WTC11 (cell line): ENCODE results near the gene RHOF. TPM values are rescaled to one million over a fixed set of nuclear protein-coding genes. Genes with fewer than 3 reads are reported as not detected.

Experiments
- ATAC-seq: fragments of 200-7000 bp; cut with Tn5 transposase; 2 replicates; pipeline ENCODE4 v1.10.0; 2021; ENCODE audit warnings: mild to moderate bottlenecking, moderate library complexity
- CTCF ChIA-PET: fragments of 300-600 bp; sonication (Branson Sonifier 250); formaldehyde crosslinking; loops from one replicate; lab custom pipeline; 2021; ENCODE audit warnings: antibody characterized with exemption; lab: Charles Lee
- POLR2A ChIA-PET: fragments of 350-600 bp; sonication (Branson Sonifier 250); formaldehyde crosslinking; loops from one replicate; lab custom pipeline; 2021; ENCODE audit warnings: antibody characterized with exemption; lab: Charles Lee
- DNase-seq: peaks from one replicate; pipeline ENCODE4 v3.0.0; 2021; ENCODE audit warnings: low spot score
- H3K27ac Mint-ChIP-seq: 2 replicates; pipeline ENCODE4 v1.8.0; 2021; ENCODE audit warnings: mixed read lengths
- H3K27me3 Mint-ChIP-seq: 2 replicates; pipeline ENCODE4 v1.8.0; 2021; ENCODE audit warnings: low read depth, mild to moderate bottlenecking, moderate library complexity, mixed read lengths
- H3K36me3 Mint-ChIP-seq: 2 replicates; pipeline ENCODE4 v1.8.0; 2021; ENCODE audit warnings: mixed read lengths
- H3K4me1 Mint-ChIP-seq: 2 replicates; pipeline ENCODE4 v1.8.0; 2022; ENCODE audit warnings: mixed read lengths
- H3K4me3 Mint-ChIP-seq: 2 replicates; pipeline ENCODE4 v1.8.0; 2021; ENCODE audit warnings: mild to moderate bottlenecking, moderate library complexity, mixed read lengths
- H3K9me3 Mint-ChIP-seq: 2 replicates; pipeline ENCODE4 v1.8.0; 2021; ENCODE audit warnings: mixed read lengths
- CTCF ChIP-seq: fragments of 200-600 bp; IDR thresholded peaks from 2 replicates; pipeline ENCODE4 v1.8.0; 2022; ENCODE audit warnings: antibody characterized with exemption
- E2F1 ChIP-seq: sonication (generic); formaldehyde crosslinking; IDR thresholded peaks from 2 replicates; pipeline ENCODE4 v1.8.0; 2022; ENCODE audit warnings: mild to moderate bottlenecking, missing genetic modification reagents
- E2F4 ChIP-seq: sonication (generic); formaldehyde crosslinking; IDR thresholded peaks from 2 replicates; pipeline ENCODE4 v1.8.1; 2022; ENCODE audit warnings: low read depth, mild to moderate bottlenecking, moderate library complexity, missing genetic modification reagents, borderline replicate concordance
- ERG ChIP-seq: fragments of 250-450 bp; sonication (Bioruptor Pico); IDR thresholded peaks from 2 replicates; pipeline ENCODE4 v1.8.0; 2021; ENCODE audit warnings: mild to moderate bottlenecking
- FOXJ3 ChIP-seq: sonication (generic); formaldehyde crosslinking; IDR thresholded peaks from 2 replicates; pipeline ENCODE4 v1.9.0; 2021; ENCODE audit warnings: missing genetic modification reagents, mild to moderate bottlenecking, borderline replicate concordance
- GABPB1 ChIP-seq: sonication (generic); formaldehyde crosslinking; IDR thresholded peaks from 2 replicates; pipeline ENCODE4 v1.8.1; 2023; ENCODE audit warnings: mild to moderate bottlenecking, missing genetic modification reagents
- KAT7 ChIP-seq: sonication (generic); formaldehyde crosslinking; IDR thresholded peaks from 2 replicates; pipeline ENCODE4 v1.8.1; 2023; ENCODE audit warnings: missing genetic modification reagents, mild to moderate bottlenecking, borderline replicate concordance
- NFYB ChIP-seq: sonication (generic); formaldehyde crosslinking; conservative IDR thresholded peaks from 2 replicates; pipeline ENCODE4 v1.8.0; 2022; ENCODE audit warnings: low read depth, missing genetic modification reagents
- PRDM15 ChIP-seq: sonication (generic); formaldehyde crosslinking; IDR thresholded peaks from 2 replicates; pipeline ENCODE4 v1.8.0; 2022; ENCODE audit warnings: missing genetic modification reagents
- SP1 ChIP-seq: sonication (generic); formaldehyde crosslinking; conservative IDR thresholded peaks from 2 replicates; pipeline ENCODE4 v1.8.1; 2022; ENCODE audit warnings: missing genetic modification reagents
- TP53 ChIP-seq: sonication (generic); formaldehyde crosslinking; IDR thresholded peaks from 2 replicates; pipeline ENCODE4 v1.8.1; 2023; ENCODE audit warnings: mild to moderate bottlenecking, missing genetic modification reagents
- ZNF219 ChIP-seq: sonication (generic); formaldehyde crosslinking; IDR thresholded peaks from 2 replicates; pipeline ENCODE4 v1.8.0; 2023; ENCODE audit warnings: missing genetic modification reagents, mild to moderate bottlenecking, borderline replicate concordance
- ZNF396 ChIP-seq: fragments of 250-450 bp; sonication (Bioruptor Pico); IDR thresholded peaks from 2 replicates; pipeline ENCODE4 v1.8.0; 2021; ENCODE audit warnings: mild to moderate bottlenecking, moderate library complexity, borderline replicate concordance
- total RNA-seq: library from RNA; stranded (reverse); gene quantifications from 3 replicates; pipeline ENCODE4 v1.2.3, GENCODE V29; 2021
- TF ChIP-seq, protein P1 (sequence below): sonication (generic); formaldehyde crosslinking; IDR thresholded peaks from 2 replicates; pipeline ENCODE4 v1.8.1; 2023; ENCODE audit warnings: mild to moderate bottlenecking, missing genetic modification reagents
- TF ChIP-seq, protein P2 (sequence below): sonication (generic); formaldehyde crosslinking; IDR thresholded peaks from 2 replicates; pipeline ENCODE4 v1.8.1; 2023; ENCODE audit warnings: mild to moderate bottlenecking, missing genetic modification reagents, moderate library complexity
- TF ChIP-seq, protein P3 (sequence below): sonication (generic); formaldehyde crosslinking; conservative IDR thresholded peaks from 2 replicates; pipeline ENCODE4 v1.8.1; 2023; ENCODE audit warnings: mild to moderate bottlenecking, low read depth, missing genetic modification reagents, moderate library complexity

The RHOF gene
- total RNA-seq, 1 experiment from 2014 or later: 45.3 TPM

GRCh38 chr12:121809712-121810116, 16.2 kb upstream of the RHOF start:
- ChIA-PET POLR2A (interaction anchor here (8.7 kb wide), 1 partner anchor 12 kb away, joined by 161 read pairs; the partner anchor contains the start of gene RHOF), CTCF (interaction anchor here (3.0 to 11.9 kb wide), 3 partner anchors 12 to 109 kb away, joined by 16 to 532 read pairs (median 34); partner anchors contain the start of genes CFAP251, RHOF and SETD1B)
- DNase-seq (no peak), ATAC-seq (no peak)
- Mint-ChIP-seq H3K27me3 (no peaks in the 10 kb centered on the region), H3K4me3 (no peak overlapping the region), H3K27ac (no peak overlapping the region), H3K4me1 (peaks cover 43% of the 10 kb centered on the region), H3K36me3 (peaks cover 11% of the 10 kb centered on the region), H3K9me3 (no peaks in the 10 kb centered on the region)
- TF ChIP-seq TP53 (CRISPR knock-in tag) (no peak), CTCF (no peak), PRDM15 (no peak), NFYB (CRISPR knock-in tag) (no peak), E2F1 (no peak), E2F4 (CRISPR knock-in tag) (no peak), KAT7 (CRISPR knock-in tag) (no peak), ZNF219 (CRISPR knock-in tag) (no peak), GABPB1 (CRISPR knock-in tag) (no peak), FOXJ3 (CRISPR knock-in tag) (no peak), SP1 (CRISPR knock-in tag) (no peak), ZNF396 (CRISPR knock-in tag) (no peak), ERG (CRISPR knock-in tag) (no peak)
- TF ChIP-seq, protein P1, sequence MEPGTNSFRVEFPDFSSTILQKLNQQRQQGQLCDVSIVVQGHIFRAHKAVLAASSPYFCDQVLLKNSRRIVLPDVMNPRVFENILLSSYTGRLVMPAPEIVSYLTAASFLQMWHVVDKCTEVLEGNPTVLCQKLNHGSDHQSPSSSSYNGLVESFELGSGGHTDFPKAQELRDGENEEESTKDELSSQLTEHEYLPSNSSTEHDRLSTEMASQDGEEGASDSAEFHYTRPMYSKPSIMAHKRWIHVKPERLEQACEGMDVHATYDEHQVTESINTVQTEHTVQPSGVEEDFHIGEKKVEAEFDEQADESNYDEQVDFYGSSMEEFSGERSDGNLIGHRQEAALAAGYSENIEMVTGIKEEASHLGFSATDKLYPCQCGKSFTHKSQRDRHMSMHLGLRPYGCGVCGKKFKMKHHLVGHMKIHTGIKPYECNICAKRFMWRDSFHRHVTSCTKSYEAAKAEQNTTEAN (CRISPR knock-in tag): no peak
- TF ChIP-seq, protein P2, sequence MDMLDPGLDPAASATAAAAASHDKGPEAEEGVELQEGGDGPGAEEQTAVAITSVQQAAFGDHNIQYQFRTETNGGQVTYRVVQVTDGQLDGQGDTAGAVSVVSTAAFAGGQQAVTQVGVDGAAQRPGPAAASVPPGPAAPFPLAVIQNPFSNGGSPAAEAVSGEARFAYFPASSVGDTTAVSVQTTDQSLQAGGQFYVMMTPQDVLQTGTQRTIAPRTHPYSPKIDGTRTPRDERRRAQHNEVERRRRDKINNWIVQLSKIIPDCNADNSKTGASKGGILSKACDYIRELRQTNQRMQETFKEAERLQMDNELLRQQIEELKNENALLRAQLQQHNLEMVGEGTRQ (CRISPR knock-in tag): no peak
- TF ChIP-seq, protein P3, sequence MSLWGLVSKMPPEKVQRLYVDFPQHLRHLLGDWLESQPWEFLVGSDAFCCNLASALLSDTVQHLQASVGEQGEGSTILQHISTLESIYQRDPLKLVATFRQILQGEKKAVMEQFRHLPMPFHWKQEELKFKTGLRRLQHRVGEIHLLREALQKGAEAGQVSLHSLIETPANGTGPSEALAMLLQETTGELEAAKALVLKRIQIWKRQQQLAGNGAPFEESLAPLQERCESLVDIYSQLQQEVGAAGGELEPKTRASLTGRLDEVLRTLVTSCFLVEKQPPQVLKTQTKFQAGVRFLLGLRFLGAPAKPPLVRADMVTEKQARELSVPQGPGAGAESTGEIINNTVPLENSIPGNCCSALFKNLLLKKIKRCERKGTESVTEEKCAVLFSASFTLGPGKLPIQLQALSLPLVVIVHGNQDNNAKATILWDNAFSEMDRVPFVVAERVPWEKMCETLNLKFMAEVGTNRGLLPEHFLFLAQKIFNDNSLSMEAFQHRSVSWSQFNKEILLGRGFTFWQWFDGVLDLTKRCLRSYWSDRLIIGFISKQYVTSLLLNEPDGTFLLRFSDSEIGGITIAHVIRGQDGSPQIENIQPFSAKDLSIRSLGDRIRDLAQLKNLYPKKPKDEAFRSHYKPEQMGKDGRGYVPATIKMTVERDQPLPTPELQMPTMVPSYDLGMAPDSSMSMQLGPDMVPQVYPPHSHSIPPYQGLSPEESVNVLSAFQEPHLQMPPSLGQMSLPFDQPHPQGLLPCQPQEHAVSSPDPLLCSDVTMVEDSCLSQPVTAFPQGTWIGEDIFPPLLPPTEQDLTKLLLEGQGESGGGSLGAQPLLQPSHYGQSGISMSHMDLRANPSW: no peak
